ENCODE results near the gene KITLG.
A peak's percentile ranks its signal among the peaks of the same experiment; 100 is the strongest.

GRCh38 chr12:88575361-88575970, 4.8 kb downstream of the KITLG start:
- no peak for TF ChIP-seq CTCF (IDR thresholded peaks at IDR 0.05)
- no peak for TF ChIP-seq POLR2A (IDR thresholded peaks at IDR 0.05)
- peak in 1 of 2 donors; percentile 18 for TF ChIP-seq EP300 (IDR thresholded peaks at IDR 0.05)
